SK-N-SH (cell line): ENCODE measurements around the gene HELB. TPM values are rescaled to one million over a fixed set of nuclear protein-coding genes. Genes with fewer than 3 reads are reported as not detected.

ENCODE experiments used
- CTCF ChIA-PET: fragments of 300-600, 350-600 bp; formaldehyde crosslinking; extraction: SDS; loops from one replicate; lab custom pipeline; 2021; lab: Yijun Ruan, JAX
- POLR2A ChIA-PET: fragments of 350-600 bp; sonication (Branson Sonifier 250); formaldehyde crosslinking; extraction: SDS; loops from one replicate; lab custom pipeline; 2020; ENCODE audit warnings: antibody characterized with exemption, inconsistent platforms; lab: Yijun Ruan, JAX
- DNase-seq: peaks from one replicate; pipeline ENCODE4 v3.0.0; 2012
- H2AFZ ChIP-seq: fragments of 200-600 bp; sonication (generic); 2 replicates; pipeline ENCODE4 v1.8.1; 2016; ENCODE audit warnings: antibody characterized with exemption, mild to moderate bottlenecking, low read depth
- H3F3A ChIP-seq: fragments of 200-600 bp; sonication (generic); replicated peaks from 2 replicates; pipeline ENCODE3; 2016; ENCODE audit warnings: antibody characterized with exemption, mild to moderate bottlenecking; ENCODE audit not compliant: insufficient read depth
- H3K27ac ChIP-seq, 2 experiments: fragments of 200-500 bp in 1 of 2; fragments of 200-600 bp in 1 of 2; sonication (Bioruptor generic) in 1 of 2; sonication (generic), shearing (Covaris generic) in 1 of 2; 2 replicates each; pipeline versions ENCODE4 v1.5.1 to v1.6.1; 2014 to 2016; ENCODE audit warnings: low read depth in 2 of 2, inconsistent platforms in 1 of 2, low read length in 1 of 2, mild to moderate bottlenecking in 1 of 2, mixed read lengths in 1 of 2
- H3K27me3 ChIP-seq: fragments of 200-600 bp; sonication (generic), shearing (Covaris generic); 2 replicates; pipeline ENCODE4 v1.6.1; 2016; ENCODE audit warnings: mixed run types; ENCODE audit not compliant: insufficient read depth
- H3K36me3 ChIP-seq, 2 experiments: fragments of 200-500 bp in 1 of 2; fragments of 200-600 bp in 1 of 2; sonication (Bioruptor generic) in 1 of 2; sonication (generic) in 1 of 2; replicated peaks in 1 of 2; 2 replicates each; pipeline versions ENCODE3 to v1.5.1; 2014 to 2016; ENCODE audit warnings: low read length in 1 of 2, mild to moderate bottlenecking in 1 of 2; ENCODE audit not compliant: insufficient read depth in 2 of 2, control insufficient read depth in 1 of 2
- H3K4me1 ChIP-seq, 2 experiments: fragments of 200-500 bp in 1 of 2; fragments of 200-600 bp in 1 of 2; sonication (Bioruptor generic) in 1 of 2; sonication (generic), shearing (Covaris generic) in 1 of 2; 2 replicates each; pipeline versions ENCODE4 v1.5.1 to v1.6.1; 2014 to 2016; ENCODE audit warnings: low read depth in 1 of 2, low read length in 1 of 2, mixed run types in 1 of 2; ENCODE audit not compliant: insufficient read depth in 2 of 2, control insufficient read depth in 1 of 2
- H3K4me2 ChIP-seq: fragments of 200-600 bp; sonication (generic), shearing (Covaris generic); 2 replicates; pipeline ENCODE4 v1.6.1; 2017; ENCODE audit warnings: mixed run types
- H3K4me3 ChIP-seq, 2 experiments: fragments of 200-500 bp in 1 of 2; fragments of 200-600 bp in 1 of 2; sonication (Bioruptor generic) in 1 of 2; sonication (generic), shearing (Covaris generic) in 1 of 2; 2 replicates each; pipeline versions ENCODE4 v1.5.1 to v1.8.1; 2014 to 2016; ENCODE audit warnings: low read depth in 2 of 2, inconsistent platforms in 1 of 2, low read length in 1 of 2, mild to moderate bottlenecking in 1 of 2, mixed read lengths in 1 of 2, moderate library complexity in 1 of 2
- H3K79me2 ChIP-seq: fragments of 200-600 bp; sonication (generic); 2 replicates; pipeline ENCODE4 v1.8.1; 2017; ENCODE audit warnings: mild to moderate bottlenecking; ENCODE audit not compliant: insufficient read depth
- H3K9ac ChIP-seq: fragments of 200-600 bp; sonication (generic); 2 replicates; pipeline ENCODE4 v1.6.1; 2017; ENCODE audit warnings: mixed run types
- H3K9me2 ChIP-seq: fragments of 200-600 bp; sonication (generic); 2 replicates; pipeline ENCODE4 v1.6.1; 2017; ENCODE audit warnings: mixed run types
- H3K9me3 ChIP-seq: fragments of 200-600 bp; sonication (generic); 2 replicates; pipeline ENCODE4 v1.6.1; 2017; ENCODE audit warnings: mixed run types, mild to moderate bottlenecking, moderate library complexity
- H4K20me1 ChIP-seq: fragments of 200-600 bp; sonication (generic); 2 replicates; pipeline ENCODE4 v1.6.1; 2017; ENCODE audit warnings: mild to moderate bottlenecking, mixed run types; ENCODE audit not compliant: insufficient read depth
- CHD2 ChIP-seq: fragments of 150-350 bp; IDR thresholded peaks from 2 replicates; pipeline ENCODE4 v1.6.1; 2018; ENCODE audit warnings: low read length; ENCODE audit not compliant: partially characterized antibody
- CTCF ChIP-seq: fragments of 200-600 bp; sonication (generic); IDR thresholded peaks from 2 replicates; pipeline ENCODE4 v1.6.1; 2017; ENCODE audit warnings: antibody characterized with exemption, mild to moderate bottlenecking, moderate library complexity
- FOXJ3 ChIP-seq: sonication (generic); formaldehyde crosslinking; IDR thresholded peaks from 2 replicates; pipeline ENCODE4 v1.5.1; 2020; ENCODE audit warnings: mild to moderate bottlenecking, missing genetic modification reagents
- FOXM1 ChIP-seq: IDR thresholded peaks from 2 replicates; pipeline ENCODE4 v1.4.0; 2012; ENCODE audit warnings: low read depth, mild to moderate bottlenecking
- GATA2 ChIP-seq: sonication (generic); formaldehyde crosslinking; IDR thresholded peaks from 2 replicates; pipeline ENCODE4 v1.5.0; 2020; ENCODE audit warnings: mild to moderate bottlenecking, missing genetic modification reagents
- IRF3 ChIP-seq: fragments of 150-350 bp; IDR thresholded peaks from 2 replicates; pipeline ENCODE4 v1.6.1; 2016; ENCODE audit warnings: mild to moderate bottlenecking, low read depth, low read length
- MAX ChIP-seq: IDR thresholded peaks from 2 replicates; pipeline ENCODE4 v1.4.0; 2012; ENCODE audit warnings: low read depth
- MXI1 ChIP-seq: IDR thresholded peaks from 2 replicates; pipeline ENCODE4 v1.6.1; 2012; ENCODE audit warnings: mild to moderate bottlenecking, low read depth, low read length, improper control_type of control experiment
- NRF1 ChIP-seq: IDR thresholded peaks from 2 replicates; pipeline ENCODE4 v1.6.1; 2012; ENCODE audit warnings: low read depth, mild to moderate bottlenecking, low read length
- PBX3 ChIP-seq: IDR thresholded peaks from 2 replicates; pipeline ENCODE4; 2012
- POLR2AphosphoS5 ChIP-seq: IDR thresholded peaks from 2 replicates; pipeline ENCODE4 v1.6.1; 2012; ENCODE audit warnings: low read depth, low read length
- RAD21 ChIP-seq: IDR thresholded peaks from 2 replicates; pipeline ENCODE4 v1.6.1; 2012; ENCODE audit warnings: mild to moderate bottlenecking, low read length
- RFX5 ChIP-seq: IDR thresholded peaks from 2 replicates; pipeline ENCODE4 v1.6.1; 2012; ENCODE audit warnings: mild to moderate bottlenecking, improper control_type of control experiment, low read length
- RXRA ChIP-seq: IDR thresholded peaks from 2 replicates; pipeline ENCODE4 v1.4.0; 2012; ENCODE audit warnings: low read depth, mild to moderate bottlenecking, borderline replicate concordance
- SIN3A ChIP-seq: IDR thresholded peaks from 2 replicates; pipeline ENCODE4 v1.6.1; 2012; ENCODE audit warnings: low read depth, mild to moderate bottlenecking, low read length, moderate library complexity, borderline replicate concordance
- TEAD4 ChIP-seq: IDR thresholded peaks from 2 replicates; pipeline ENCODE4 v1.4.0; 2012; ENCODE audit warnings: mild to moderate bottlenecking, borderline replicate concordance; ENCODE audit not compliant: insufficient read depth
- WGBS: methylation state at CpG from one replicate; pipeline ENCODE4 v1.1.6; 2017; ENCODE audit warnings: low lambda C conversion rate; 5-methylcytosine and 5-hydroxymethylcytosine counted together
- polyA plus RNA-seq, 3 experiments: library from polyadenylated mRNA; depleted of rRNA; stranded (reverse); fragments of >200 nt; gene quantifications; 2 replicates each; pipeline ENCODE4 v1.2.3, GENCODE V29; 2012

Gene HELB
- polyA plus RNA-seq, 1 of the 3 experiments (the other 2 are of a cell fraction), result 0.38 TPM

GRCh38 chr12:66361703-66362102, 59.4 kb downstream of the HELB start:
- no peaks in the 10 kb centered on the region for H3K9me3 ChIP-seq
- ChIA-PET POLR2A (no interaction called here), CTCF (interaction anchor here (0.6 to 2.7 kb wide), 5 partner anchors 9 to 47 kb away, joined by 3 to 16 read pairs (median 3); no protein-coding TSS in a partner anchor)
- H3K9me2 ChIP-seq, result no peaks in the 10 kb centered on the region
- TF ChIP-seq FOXJ3 (CRISPR knock-in tag) (no peak), CTCF (no peak), MAX (no peak), RXRA (no peak), SIN3A (no peak), IRF3 (no peak), FOXM1 (no peak), POLR2AphosphoS5 (no peak), GATA2 (CRISPR knock-in tag) (no peak), RAD21 (no peak), TEAD4 (no peak), PBX3 (no peak), NRF1 (no peak), CHD2 (no peak), RFX5 (no peak), MXI1 (no peak)
- no peak for DNase-seq
- 66% methylated on average over 4 of the region's 4 CpGs for WGBS
- H2AFZ ChIP-seq, result no peak overlapping the region
- H3K9ac ChIP-seq, result no peak overlapping the region
- no peaks in the 10 kb centered on the region for H3K36me3 ChIP-seq
- H3K79me2 ChIP-seq, result no peaks in the 10 kb centered on the region
- peaks cover 0 to 7% of the 10 kb centered on the region in 2 experiments; a peak in 1 of 4 replicates for H3K4me1 ChIP-seq
- H4K20me1 ChIP-seq, result no peaks in the 10 kb centered on the region
- no peaks in the 10 kb centered on the region for H3F3A ChIP-seq
- H3K27me3 ChIP-seq, result no peaks in the 10 kb centered on the region
- H3K4me3 ChIP-seq, result no peak overlapping the region
- peak overlapping the region in 1 of 2 experiments; percentile 13; a peak in 1 of 4 replicates for H3K27ac ChIP-seq
- H3K4me2 ChIP-seq, result no peak overlapping the region
